ENCODE measurements around the gene TMED9. TPM values are rescaled to one million over a fixed set of nuclear protein-coding genes. Genes with fewer than 3 reads are reported as not detected.
"Not testable (repeated sequence)": the region's sequence is repeated elsewhere in the genome, so short reads cannot be mapped to it uniquely, and the experiment has no call there.

The TMED9 gene
- total RNA-seq, 6 experiments from 2014 or later = 81.8 to 149 (median 133) TPM

GRCh38 chr5:177611446-177612214 lies 19.6 kb downstream of the TMED9 start:
- H3K36me3 ChIP-seq = no peaks in the 10 kb centered on the region
- 92% methylated on average over 5 of the region's 15 CpGs for WGBS (ENCODE audit: insufficient coverage, low coverage, low lambda C conversion rate, missing lambda C conversion rate)
- no peaks in the 10 kb centered on the region for H3K27me3 ChIP-seq
- ATAC-seq (no peak), DNase-seq (peak in 1 of 3 donors; percentile 35)
- H3K9me3 ChIP-seq = no peaks in the 10 kb centered on the region
- TF ChIP-seq POLR2A (IDR thresholded peaks at IDR 0.05) (no peak), CTCF (IDR thresholded peaks at IDR 0.05) (no peak)
- H3K4me1 ChIP-seq = peaks cover 0 to 7% (median 3%) of the 10 kb centered on the region in 4 donors
- intact Hi-C loops (cut with DNase I) = no loop called here
- H3K27ac ChIP-seq = no peak overlapping the region
- H3K4me3 ChIP-seq = no peak overlapping the region

GRCh38 chr5:177612215-177612673 lies 20.2 kb downstream of the TMED9 start:
- ATAC-seq = no peak
- H3K27me3 ChIP-seq = no peaks in the 10 kb centered on the region

GRCh38 chr5:177620560-177620959 lies 28.6 kb downstream of the TMED9 start:
- peaks cover 0 to 11% (median 2%) of the 10 kb centered on the region in 4 donors for H3K36me3 ChIP-seq

More at GRCh38 chr5:177612215-177612673, 20.2 kb downstream of the TMED9 start:
- H3K9me3 ChIP-seq = no peaks in the 10 kb centered on the region
- intact Hi-C loops (cut with DNase I) = no loop called here
- H3K4me1 ChIP-seq = peaks cover 0 to 3% (median 2%) of the 10 kb centered on the region in 4 donors
- no peak overlapping the region for H3K4me3 ChIP-seq
- no peak overlapping the region for H3K27ac ChIP-seq
- 56% methylated on average over 1 of the region's 6 CpGs for WGBS (ENCODE audit: insufficient coverage, low coverage, low lambda C conversion rate, missing lambda C conversion rate)
- H3K36me3 ChIP-seq = no peaks in the 10 kb centered on the region
- TF ChIP-seq CTCF (IDR thresholded peaks at IDR 0.05) (no peak), POLR2A (IDR thresholded peaks at IDR 0.05) (no peak)
- peak in 1 of 3 donors; percentile 36 for DNase-seq

GRCh38 chr5:177624172-177624571 lies 32.2 kb downstream of the TMED9 start:
- ATAC-seq; H3K36me3 ChIP-seq; H3K9me3 ChIP-seq; H3K4me3 ChIP-seq; intact Hi-C loops (cut with DNase I); H3K4me1 ChIP-seq; H3K27ac ChIP-seq; DNase-seq; H3K27me3 ChIP-seq: not testable (repeated sequence)
- 84% methylated on average over 5 of the region's 10 CpGs for WGBS (ENCODE audit: insufficient coverage, low coverage, low lambda C conversion rate, missing lambda C conversion rate)

More at GRCh38 chr5:177620560-177620959, 28.6 kb downstream of the TMED9 start:
- TF ChIP-seq POLR2A (IDR thresholded peaks at IDR 0.05) = no peak
- no peak for TF ChIP-seq CTCF (IDR thresholded peaks at IDR 0.05)
- DNase-seq = no peak
- intact Hi-C loops (cut with DNase I) = no loop called here
- Histone ChIP-seq H3K9me3 (no peaks in the 10 kb centered on the region), H3K27ac (no peak overlapping the region), H3K27me3 (no peaks in the 10 kb centered on the region), H3K4me3 (no peak overlapping the region), H3K4me1 (no peaks in the 10 kb centered on the region)
- ATAC-seq = no peak
- 100% methylated on average over 2 of the region's 2 CpGs for WGBS (ENCODE audit: insufficient coverage, low coverage, low lambda C conversion rate, missing lambda C conversion rate)

GRCh38 chr5:177630186-177630585 lies 38.2 kb downstream of the TMED9 start:
- DNase-seq; ATAC-seq; intact Hi-C loops (cut with DNase I): not testable (repeated sequence)

GRCh38 chr5:177634912-177635311 lies 42.9 kb downstream of the TMED9 start:
- ATAC-seq; DNase-seq; H3K4me1 ChIP-seq; H3K9me3 ChIP-seq; H3K4me3 ChIP-seq; intact Hi-C loops (cut with DNase I); H3K27ac ChIP-seq; H3K27me3 ChIP-seq; H3K36me3 ChIP-seq: not testable (repeated sequence)
- WGBS (ENCODE audit: insufficient coverage, low coverage, low lambda C conversion rate, missing lambda C conversion rate) = 88% methylated on average over 3 of the region's 3 CpGs

More at GRCh38 chr5:177630186-177630585, 38.2 kb downstream of the TMED9 start:
- H3K36me3 ChIP-seq, H3K4me1 ChIP-seq, H3K27me3 ChIP-seq, H3K27ac ChIP-seq, H3K9me3 ChIP-seq, H3K4me3 ChIP-seq: not testable (repeated sequence)

GRCh38 chr5:177645462-177645861 lies 53.5 kb downstream of the TMED9 start:
- no CpG with 5 or more reads among the region's 1 CpG for WGBS (ENCODE audit: insufficient coverage, low coverage, low lambda C conversion rate, missing lambda C conversion rate)
- DNase-seq; H3K27ac ChIP-seq; H3K9me3 ChIP-seq; ATAC-seq; H3K4me3 ChIP-seq; intact Hi-C loops (cut with DNase I); H3K27me3 ChIP-seq; H3K36me3 ChIP-seq; H3K4me1 ChIP-seq: not testable (repeated sequence)
